Ishikawa (cell line): ENCODE measurements around the gene KLRG1.

Experiments
- CEBPB ChIP-seq: IDR thresholded peaks from 2 replicates; pipeline ENCODE4 v1.6.1; 2012
- CREB1 ChIP-seq: IDR thresholded peaks from 2 replicates; pipeline ENCODE4 v1.6.1; 2012; ENCODE audit warnings: low read depth
- EGR1 ChIP-seq: IDR thresholded peaks from 2 replicates; pipeline ENCODE4 v1.6.1; 2012
- EP300 ChIP-seq: IDR thresholded peaks from 2 replicates; pipeline ENCODE4 v1.6.1; 2012; ENCODE audit warnings: borderline replicate concordance
- FOXM1 ChIP-seq: IDR thresholded peaks from 2 replicates; pipeline ENCODE4 v1.6.1; 2012; ENCODE audit warnings: low read depth, borderline replicate concordance
- MAX ChIP-seq: IDR thresholded peaks from 2 replicates; pipeline ENCODE4 v1.6.1; 2012
- NFIC ChIP-seq: IDR thresholded peaks from 2 replicates; pipeline ENCODE4 v1.6.1; 2012
- RAD21 ChIP-seq: IDR thresholded peaks from 2 replicates; pipeline ENCODE4 v1.6.1; 2012; ENCODE audit warnings: low read depth
- REST ChIP-seq: IDR thresholded peaks from 2 replicates; pipeline ENCODE4 v1.6.1; 2012; ENCODE audit warnings: low read depth, mild to moderate bottlenecking
- TAF1 ChIP-seq: IDR thresholded peaks from 2 replicates; pipeline ENCODE4 v1.6.1; 2012; ENCODE audit warnings: low read depth, mild to moderate bottlenecking
- TCF12 ChIP-seq: IDR thresholded peaks from 2 replicates; pipeline ENCODE4 v1.6.1; 2012; ENCODE audit warnings: low read depth
- TEAD4 ChIP-seq: IDR thresholded peaks from 2 replicates; pipeline ENCODE4 v1.6.1; 2012
- USF1 ChIP-seq: IDR thresholded peaks from 2 replicates; pipeline ENCODE4 v1.6.1; 2012
- YY1 ChIP-seq: IDR thresholded peaks from 2 replicates; pipeline ENCODE4 v1.6.1; 2012; ENCODE audit warnings: low read depth
- ZBTB7A ChIP-seq: IDR thresholded peaks from 2 replicates; pipeline ENCODE4 v1.6.1; 2012; ENCODE audit warnings: low read depth

The KLRG1 gene

GRCh38 chr12:9048930-9049329 lies 59.6 kb downstream of the KLRG1 start:
- TF ChIP-seq YY1 (no peak), EGR1 (no peak), CEBPB (no peak), TAF1 (no peak), EP300 (no peak), ZBTB7A (no peak), USF1 (no peak), CREB1 (no peak), TCF12 (no peak), REST (no peak), RAD21 (no peak), FOXM1 (no peak), NFIC (no peak), TEAD4 (no peak)

- TF ChIP-seq RAD21 = peak; percentile 61
- TF ChIP-seq NFIC = no peak
Measured at GRCh38 chr12:9049520-9050133, 60.3 kb downstream of the KLRG1 start.

GRCh38 chr12:9050521-9051157 lies 61.3 kb downstream of the KLRG1 start:
- no peak for TF ChIP-seq CEBPB
- no peak for TF ChIP-seq CREB1
- TF ChIP-seq ZBTB7A = no peak
- no peak for TF ChIP-seq TEAD4
- no peak for TF ChIP-seq TAF1
- TF ChIP-seq TCF12 = no peak
- TF ChIP-seq EGR1 = no peak
- TF ChIP-seq YY1 = no peak
- TF ChIP-seq RAD21 = no peak
- no peak for TF ChIP-seq FOXM1
- no peak for TF ChIP-seq NFIC
- no peak for TF ChIP-seq REST
- no peak for TF ChIP-seq EP300
- no peak for TF ChIP-seq USF1

GRCh38 chr12:9051158-9051550 lies 61.8 kb downstream of the KLRG1 start:
- no peak for TF ChIP-seq NFIC
- TF ChIP-seq REST = no peak
- TF ChIP-seq CREB1 = no peak
- TF ChIP-seq EP300 = no peak
- TF ChIP-seq TEAD4 = no peak
- no peak for TF ChIP-seq USF1
- no peak for TF ChIP-seq EGR1
- TF ChIP-seq RAD21 = no peak
- no peak for TF ChIP-seq YY1
- no peak for TF ChIP-seq FOXM1
- TF ChIP-seq ZBTB7A = no peak
- TF ChIP-seq MAX = no peak
- TF ChIP-seq TAF1 = no peak
- no peak for TF ChIP-seq TCF12
- no peak for TF ChIP-seq CEBPB
